ENCODE measurements around the gene NTSR1.

The NTSR1 gene

GRCh38 chr20:62734326-62734725 lies 25.7 kb downstream of the NTSR1 start:
- no peak for FAIRE-seq
- TF ChIP-seq TAF1 (IDR thresholded peaks at IDR 0.05; ENCODE audit: low read depth, low read length) (no peak), POLR2A (IDR thresholded peaks at IDR 0.05; ENCODE audit: low read depth, low read length) (no peak), POU2F2 (IDR thresholded peaks at IDR 0.05; ENCODE audit: low read depth, low read length) (no peak), PAX5 (IDR thresholded peaks at IDR 0.05; ENCODE audit: insufficient read depth, low read length, severe bottlenecking) (no peak), POLR2AphosphoS5 (IDR thresholded peaks at IDR 0.05; ENCODE audit: low read depth, low read length) (no peak), SPI1 (IDR thresholded peaks at IDR 0.05; ENCODE audit: low read depth, low read length) (no peak)
- no peak for DNase-seq (ENCODE audit: insufficient read length, low spot score)

- DNase-seq (ENCODE audit: insufficient read length, low spot score) (no peak), FAIRE-seq (no peak)
- TF ChIP-seq POLR2AphosphoS5 (IDR thresholded peaks at IDR 0.05; ENCODE audit: low read depth, low read length) (no peak), POU2F2 (IDR thresholded peaks at IDR 0.05; ENCODE audit: low read depth, low read length) (no peak), SPI1 (IDR thresholded peaks at IDR 0.05; ENCODE audit: low read depth, low read length) (no peak), PAX5 (IDR thresholded peaks at IDR 0.05; ENCODE audit: insufficient read depth, low read length, severe bottlenecking) (no peak), POLR2A (IDR thresholded peaks at IDR 0.05; ENCODE audit: low read depth, low read length) (no peak), TAF1 (IDR thresholded peaks at IDR 0.05; ENCODE audit: low read depth, low read length) (no peak)
Measured at GRCh38 chr20:62734881-62735280, 26.2 kb downstream of the NTSR1 start.

- DNase-seq (ENCODE audit: insufficient read length, low spot score) (no peak), FAIRE-seq (no peak)
- TF ChIP-seq POLR2A (IDR thresholded peaks at IDR 0.05; ENCODE audit: low read depth, low read length): no peak
- no peak for TF ChIP-seq POU2F2 (IDR thresholded peaks at IDR 0.05; ENCODE audit: low read depth, low read length)
- TF ChIP-seq SPI1 (IDR thresholded peaks at IDR 0.05; ENCODE audit: low read depth, low read length): no peak
- TF ChIP-seq TAF1 (IDR thresholded peaks at IDR 0.05; ENCODE audit: low read depth, low read length): no peak
- no peak for TF ChIP-seq POLR2AphosphoS5 (IDR thresholded peaks at IDR 0.05; ENCODE audit: low read depth, low read length)
- TF ChIP-seq PAX5 (IDR thresholded peaks at IDR 0.05; ENCODE audit: insufficient read depth, low read length, severe bottlenecking): no peak
Measured at GRCh38 chr20:62735331-62735821, 26.7 kb downstream of the NTSR1 start.

GRCh38 chr20:62736026-62736406 lies 27.4 kb downstream of the NTSR1 start:
- TF ChIP-seq PAX5 (IDR thresholded peaks at IDR 0.05; ENCODE audit: insufficient read depth, low read length, severe bottlenecking) (no peak), POLR2AphosphoS5 (IDR thresholded peaks at IDR 0.05; ENCODE audit: low read depth, low read length) (no peak), SPI1 (IDR thresholded peaks at IDR 0.05; ENCODE audit: low read depth, low read length) (no peak), TAF1 (IDR thresholded peaks at IDR 0.05; ENCODE audit: low read depth, low read length) (no peak), POLR2A (IDR thresholded peaks at IDR 0.05; ENCODE audit: low read depth, low read length) (no peak), POU2F2 (IDR thresholded peaks at IDR 0.05; ENCODE audit: low read depth, low read length) (no peak)
- FAIRE-seq (no peak), DNase-seq (ENCODE audit: insufficient read length, low spot score) (no peak)

- TF ChIP-seq TAF1 (IDR thresholded peaks at IDR 0.05; ENCODE audit: low read depth, low read length) (no peak), POLR2AphosphoS5 (IDR thresholded peaks at IDR 0.05; ENCODE audit: low read depth, low read length) (no peak), POU2F2 (IDR thresholded peaks at IDR 0.05; ENCODE audit: low read depth, low read length) (no peak), PAX5 (IDR thresholded peaks at IDR 0.05; ENCODE audit: insufficient read depth, low read length, severe bottlenecking) (no peak), SPI1 (IDR thresholded peaks at IDR 0.05; ENCODE audit: low read depth, low read length) (no peak), POLR2A (IDR thresholded peaks at IDR 0.05; ENCODE audit: low read depth, low read length) (no peak)
- no peak for FAIRE-seq
- no peak for DNase-seq (ENCODE audit: insufficient read length, low spot score)
Measured at GRCh38 chr20:62736407-62737071, 27.9 kb downstream of the NTSR1 start.

GRCh38 chr20:62737271-62737811 lies 28.7 kb downstream of the NTSR1 start:
- FAIRE-seq (no peak), DNase-seq (ENCODE audit: insufficient read length, low spot score) (no peak)
- TF ChIP-seq POLR2A (IDR thresholded peaks at IDR 0.05; ENCODE audit: low read depth, low read length) (no peak), TAF1 (IDR thresholded peaks at IDR 0.05; ENCODE audit: low read depth, low read length) (no peak), PAX5 (IDR thresholded peaks at IDR 0.05; ENCODE audit: insufficient read depth, low read length, severe bottlenecking) (no peak), POU2F2 (IDR thresholded peaks at IDR 0.05; ENCODE audit: low read depth, low read length) (no peak), POLR2AphosphoS5 (IDR thresholded peaks at IDR 0.05; ENCODE audit: low read depth, low read length) (no peak), SPI1 (IDR thresholded peaks at IDR 0.05; ENCODE audit: low read depth, low read length) (no peak)

GRCh38 chr20:62738025-62738881 lies 29.6 kb downstream of the NTSR1 start:
- FAIRE-seq: no peak
- TF ChIP-seq TAF1 (IDR thresholded peaks at IDR 0.05; ENCODE audit: low read depth, low read length) (no peak), SPI1 (IDR thresholded peaks at IDR 0.05; ENCODE audit: low read depth, low read length) (no peak), POLR2AphosphoS5 (IDR thresholded peaks at IDR 0.05; ENCODE audit: low read depth, low read length) (no peak), PAX5 (IDR thresholded peaks at IDR 0.05; ENCODE audit: insufficient read depth, low read length, severe bottlenecking) (no peak), POU2F2 (IDR thresholded peaks at IDR 0.05; ENCODE audit: low read depth, low read length) (no peak), POLR2A (IDR thresholded peaks at IDR 0.05; ENCODE audit: low read depth, low read length) (no peak)

GRCh38 chr20:62739067-62739466 lies 30.4 kb downstream of the NTSR1 start:
- no peak for FAIRE-seq

More at GRCh38 chr20:62738025-62738881, 29.6 kb downstream of the NTSR1 start:
- no peak for DNase-seq (ENCODE audit: insufficient read length, low spot score)

More at GRCh38 chr20:62739067-62739466, 30.4 kb downstream of the NTSR1 start:
- no peak for TF ChIP-seq TAF1 (IDR thresholded peaks at IDR 0.05; ENCODE audit: low read depth, low read length)
- no peak for TF ChIP-seq POLR2AphosphoS5 (IDR thresholded peaks at IDR 0.05; ENCODE audit: low read depth, low read length)
- no peak for TF ChIP-seq POU2F2 (IDR thresholded peaks at IDR 0.05; ENCODE audit: low read depth, low read length)
- no peak for TF ChIP-seq SPI1 (IDR thresholded peaks at IDR 0.05; ENCODE audit: low read depth, low read length)
- no peak for TF ChIP-seq PAX5 (IDR thresholded peaks at IDR 0.05; ENCODE audit: insufficient read depth, low read length, severe bottlenecking)
- no peak for TF ChIP-seq POLR2A (IDR thresholded peaks at IDR 0.05; ENCODE audit: low read depth, low read length)
- DNase-seq (ENCODE audit: insufficient read length, low spot score): no peak

Measured in GM12891 (cell line).